AG09319 (cell line): Measurements from ENCODE around the gene MYO3B.

Source experiments
- DNase-seq: peaks from one replicate; pipeline ENCODE4 v3.0.0-alpha.2; 2010; ENCODE audit warnings: low read depth; ENCODE audit errors: extremely low read depth
- CTCF ChIP-seq: IDR thresholded peaks from 2 replicates; pipeline ENCODE4 v1.5.1; 2011; ENCODE audit warnings: low read depth, mild to moderate bottlenecking, inconsistent platforms, low read length, moderate library complexity

Gene MYO3B

GRCh38 chr2:170145191-170145590, 32.8 kb upstream of the MYO3B start:
- no peak for TF ChIP-seq CTCF
- no peak for DNase-seq

- TF ChIP-seq CTCF, result no peak
- DNase-seq, result no peak
Measured at GRCh38 chr2:170145675-170146432, 32.1 kb upstream of the MYO3B start.

- no peak for TF ChIP-seq CTCF
Measured at GRCh38 chr2:170146784-170147183, 31.2 kb upstream of the MYO3B start.

GRCh38 chr2:170147576-170147975, 30.4 kb upstream of the MYO3B start:
- DNase-seq, result no peak
- TF ChIP-seq CTCF, result no peak

More at GRCh38 chr2:170146784-170147183, 31.2 kb upstream of the MYO3B start:
- DNase-seq, result no peak

GRCh38 chr2:170148161-170148560, 29.8 kb upstream of the MYO3B start:
- no peak for TF ChIP-seq CTCF
- no peak for DNase-seq

- no peak for TF ChIP-seq CTCF
- DNase-seq, result no peak
Measured at GRCh38 chr2:170152421-170152820, 25.5 kb upstream of the MYO3B start.

- TF ChIP-seq CTCF, result peak; percentile 6
- DNase-seq, result no peak
Measured at GRCh38 chr2:170155022-170155722, 22.8 kb upstream of the MYO3B start.
